Activated CD4-positive, alpha-beta T cell treated with anti-CD3 and anti-CD28 coated beads for 48 hours (primary cell): Measurements from ENCODE around the gene SFXN5.
"Not testable (repeated sequence)": the region's sequence is repeated elsewhere in the genome, so short reads cannot be mapped to it uniquely, and the experiment has no call there.

ENCODE experiments used
- DNase-seq: peaks from one replicate; pipeline ENCODE4 v3.0.0-alpha.2; 2020

Gene SFXN5

GRCh38 chr2:72917877-72918553, 153.5 kb downstream of the SFXN5 start:
- peak; percentile 22 for DNase-seq

- DNase-seq, result peak; percentile 69
Observed at GRCh38 chr2:72917138-72917876, 154.2 kb downstream of the SFXN5 start, which contains the start of gene EMX1. Gene EMX1, plus strand, starts transcription at chr2:72917519. Its CDS starts 334 bp downstream, at chr2:72917853.

GRCh38 chr2:72916743-72917137, 154.8 kb downstream of the SFXN5 start:
- DNase-seq, result no peak

GRCh38 chr2:72915907-72916742, 155.4 kb downstream of the SFXN5 start:
- peak; percentile 65 for DNase-seq

GRCh38 chr2:72915320-72915906, 156.1 kb downstream of the SFXN5 start:
- DNase-seq, result no peak

DNA sequence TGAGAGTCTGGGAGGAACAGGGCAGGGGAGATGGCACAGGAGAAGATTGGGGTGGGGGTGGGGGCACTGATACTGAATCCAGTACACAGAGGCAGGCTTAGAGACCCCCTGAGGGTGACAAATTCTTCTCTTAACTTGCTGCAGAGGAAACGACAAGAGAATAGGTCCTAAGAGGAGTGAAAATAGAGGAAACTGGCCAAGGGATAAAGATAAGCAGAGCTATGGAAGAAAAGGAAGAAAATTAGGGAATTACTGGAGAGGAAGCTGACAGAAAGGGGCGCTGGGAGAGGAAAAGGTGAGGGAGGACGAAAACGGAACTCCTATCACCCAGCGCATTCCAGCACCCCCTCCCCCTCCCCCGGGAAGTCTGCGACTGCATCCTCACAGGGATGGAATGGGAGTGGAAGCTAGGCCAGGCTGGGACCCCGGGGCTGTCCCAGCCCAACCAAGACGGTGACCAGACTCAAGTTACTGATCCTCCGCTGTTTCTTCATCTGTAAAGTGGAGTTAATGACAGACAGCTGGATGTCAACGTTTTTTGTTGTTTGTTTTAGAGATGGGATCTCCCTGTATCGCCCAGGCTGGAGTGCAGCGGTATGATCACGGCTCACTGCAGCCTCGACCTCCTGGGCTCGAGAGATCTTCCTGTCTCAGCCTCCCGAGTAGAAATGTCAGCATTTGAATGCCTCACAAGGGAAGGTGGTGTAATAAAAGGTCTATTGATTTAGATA, 156.8 kb downstream of the SFXN5 start:
- no peak for DNase-seq

DNA sequence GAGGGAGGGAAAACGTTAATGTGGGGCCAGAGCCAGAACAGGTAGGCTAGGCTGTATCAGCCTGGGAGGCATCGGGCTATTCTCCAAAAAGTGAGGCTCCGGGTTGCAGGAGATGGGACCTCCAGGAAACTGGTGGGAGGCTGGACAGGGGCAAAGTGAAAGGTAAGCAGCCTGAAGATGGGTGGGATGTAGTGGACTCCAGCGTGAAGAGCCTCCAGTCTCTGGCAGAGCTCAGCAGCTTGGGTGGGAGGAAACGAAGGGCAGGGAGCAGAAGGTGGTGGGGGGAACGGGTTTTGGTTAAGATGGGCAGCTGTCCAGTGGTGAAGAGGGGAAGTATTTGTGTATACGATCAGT, 157.3 kb downstream of the SFXN5 start:
- DNase-seq, result no peak

GRCh38 chr2:72913486-72914205, 157.9 kb downstream of the SFXN5 start:
- no peak for DNase-seq

DNA sequence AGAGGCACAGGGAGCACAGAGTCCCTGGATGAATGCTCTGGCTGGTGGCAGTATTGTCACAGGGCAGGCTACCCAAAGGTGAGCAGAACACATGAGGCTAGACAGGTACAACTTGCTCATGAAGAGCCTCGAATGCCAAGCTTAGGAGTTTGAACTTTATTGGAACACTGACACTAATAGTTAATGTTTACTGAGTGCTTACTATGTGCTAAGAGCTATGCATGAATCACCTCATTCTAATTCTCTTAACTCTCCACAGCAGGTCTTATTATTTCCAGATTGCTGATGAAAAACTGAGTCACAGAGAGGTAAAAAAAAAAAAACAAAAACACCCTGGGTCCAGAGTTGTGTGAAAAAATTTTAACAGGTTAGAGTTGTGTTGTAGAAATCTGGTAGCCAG, 160.3 kb downstream of the SFXN5 start:
- DNase-seq, result no peak

DNA sequence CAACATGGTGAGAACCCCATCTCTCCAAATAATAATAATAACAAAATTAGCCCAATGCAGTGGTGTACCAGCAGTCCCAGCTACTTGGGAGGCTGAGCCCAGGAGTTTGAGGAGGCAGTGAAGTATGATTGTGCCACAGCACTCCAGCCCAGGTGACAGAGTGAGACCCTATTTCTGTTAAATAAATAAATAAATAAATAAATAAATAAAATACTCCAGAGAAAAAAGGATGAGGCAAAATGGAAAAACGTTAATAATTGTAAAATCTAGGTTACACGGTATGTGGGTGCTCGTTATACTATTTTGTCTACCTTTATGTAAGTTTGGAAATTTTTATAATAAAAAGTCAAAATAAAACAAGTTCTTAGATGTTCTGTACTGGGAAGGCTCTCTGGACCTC, 162.8 kb downstream of the SFXN5 start:
- DNase-seq, result no peak

DNA sequence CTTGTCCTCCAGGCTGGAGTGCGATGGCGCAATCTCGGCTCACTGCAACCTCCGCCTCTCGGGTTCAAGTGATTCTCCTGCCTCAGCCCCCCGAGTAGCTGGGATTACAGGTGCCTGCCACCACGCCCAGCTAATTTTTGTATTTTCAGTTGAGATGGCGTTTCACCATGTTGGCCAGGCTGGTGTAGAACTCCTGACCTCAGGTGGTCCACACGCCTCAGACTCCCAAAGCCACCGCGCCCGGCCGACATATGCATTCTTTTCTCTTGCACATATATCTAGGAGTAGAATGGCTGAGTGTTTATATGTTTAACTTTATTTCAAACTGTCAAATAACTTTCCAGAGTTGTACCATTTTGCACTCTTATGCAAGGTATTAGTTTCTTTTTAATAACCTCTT, 164.1 kb downstream of the SFXN5 start:
- not testable (repeated sequence) for DNase-seq

- DNase-seq, result no peak
Observed at GRCh38 chr2:72901426-72901825, 170.1 kb downstream of the SFXN5 start.

GRCh38 chr2:72900191-72900825, 171.2 kb downstream of the SFXN5 start:
- DNase-seq, result no peak

GRCh38 chr2:72898585-72898906, 173.0 kb downstream of the SFXN5 start:
- DNase-seq, result no peak

- no peak for DNase-seq
Observed at GRCh38 chr2:72897785-72898584, 173.5 kb downstream of the SFXN5 start.

- no peak for DNase-seq
Observed at GRCh38 chr2:72896446-72896845, 175.1 kb downstream of the SFXN5 start.

- DNase-seq, result no peak
Observed at GRCh38 chr2:72895759-72896281, 175.7 kb downstream of the SFXN5 start.

- DNase-seq, result no peak
Observed at GRCh38 chr2:72895154-72895553, 176.4 kb downstream of the SFXN5 start.

DNA sequence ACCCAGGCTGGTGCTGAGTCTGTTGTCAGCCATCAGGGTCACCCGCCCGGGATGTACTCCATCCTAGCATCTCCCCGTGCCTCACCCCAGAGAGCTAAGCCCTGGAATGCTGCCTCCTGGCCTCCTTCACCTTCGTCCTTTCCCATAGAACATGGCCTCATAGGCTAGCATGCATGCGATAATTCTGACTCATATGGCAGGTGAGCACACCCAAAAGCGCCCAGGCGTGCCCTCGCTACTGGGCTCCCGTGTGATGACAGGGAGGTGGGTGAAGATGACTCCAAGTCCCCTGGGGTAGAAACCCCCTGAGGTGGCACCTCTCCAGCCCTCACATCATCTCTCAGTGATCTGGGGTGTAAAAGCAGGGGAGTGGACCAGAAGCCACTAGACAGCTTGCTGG, 177.0 kb downstream of the SFXN5 start:
- no peak for DNase-seq

- peak; percentile 74 for DNase-seq
Observed at GRCh38 chr2:72893594-72894319, 177.8 kb downstream of the SFXN5 start.
